Ascending aorta (tissue), 2 donors: ENCODE data around the gene FAM83C. TPM values are rescaled to one million over a fixed set of nuclear protein-coding genes. Genes with fewer than 3 reads are reported as not detected.
"Not testable (repeated sequence)": the region's sequence is repeated elsewhere in the genome, so short reads cannot be mapped to it uniquely, and the experiment has no call there.

ENCODE experiments used
- DNase-seq, 2 donors: peaks; one replicate each; pipeline ENCODE4 v3.0.0-alpha.2; 2019; ENCODE audit warnings: low spot score in 2 of 2
- H3K27ac ChIP-seq, 2 donors: fragments of 200-600 bp; sonication (generic); one replicate each; pipeline ENCODE4 v1.5.1; 2016 to 2017; ENCODE audit warnings: mild to moderate bottlenecking in 1 of 2
- H3K27me3 ChIP-seq: fragments of 200-600 bp; sonication (generic); one replicate; pipeline ENCODE4 v1.5.1; 2017
- H3K36me3 ChIP-seq, 2 donors: fragments of 200-600 bp; sonication (generic); one replicate each; pipeline ENCODE4 v1.5.1; 2016
- H3K4me1 ChIP-seq, 2 donors: fragments of 200-600 bp; sonication (generic); one replicate each; pipeline ENCODE4 v1.5.1; 2016 to 2017; ENCODE audit warnings: mild to moderate bottlenecking in 1 of 2
- H3K4me3 ChIP-seq, 2 donors: fragments of 200-600 bp; sonication (generic); one replicate each; pipeline ENCODE4 v1.5.1; 2016 to 2017; ENCODE audit warnings: mild to moderate bottlenecking in 1 of 2
- H3K9me3 ChIP-seq, 2 donors: fragments of 200-600 bp; sonication (generic); one replicate each; pipeline ENCODE4 v1.5.1; 2016
- CTCF ChIP-seq, 3 experiments: fragments of 200-600 bp in 2 of 3; fragments of 450-650 bp in 1 of 3; sonication (generic) in 2 of 3; IDR thresholded peaks; one replicate each; pipeline ENCODE4 v1.5.1; 2016 to 2019; ENCODE audit warnings: antibody characterized with exemption in 3 of 3, mild to moderate bottlenecking in 1 of 3, moderate library complexity in 1 of 3
- intact Hi-C: fragments of 100-400 bp; cut with DNase I; formaldehyde crosslinking; loops from one replicate; pipeline ENCODE4 v1.15.1; 2023
- total RNA-seq: library from RNA; depleted of rRNA; stranded (reverse); fragments of >200 nt; gene quantifications from one replicate; pipeline ENCODE4 v1.1.0, GENCODE V29; 2016

FAM83C gene
- total RNA-seq, 1 donor from 2014 or later: not detected

DNA sequence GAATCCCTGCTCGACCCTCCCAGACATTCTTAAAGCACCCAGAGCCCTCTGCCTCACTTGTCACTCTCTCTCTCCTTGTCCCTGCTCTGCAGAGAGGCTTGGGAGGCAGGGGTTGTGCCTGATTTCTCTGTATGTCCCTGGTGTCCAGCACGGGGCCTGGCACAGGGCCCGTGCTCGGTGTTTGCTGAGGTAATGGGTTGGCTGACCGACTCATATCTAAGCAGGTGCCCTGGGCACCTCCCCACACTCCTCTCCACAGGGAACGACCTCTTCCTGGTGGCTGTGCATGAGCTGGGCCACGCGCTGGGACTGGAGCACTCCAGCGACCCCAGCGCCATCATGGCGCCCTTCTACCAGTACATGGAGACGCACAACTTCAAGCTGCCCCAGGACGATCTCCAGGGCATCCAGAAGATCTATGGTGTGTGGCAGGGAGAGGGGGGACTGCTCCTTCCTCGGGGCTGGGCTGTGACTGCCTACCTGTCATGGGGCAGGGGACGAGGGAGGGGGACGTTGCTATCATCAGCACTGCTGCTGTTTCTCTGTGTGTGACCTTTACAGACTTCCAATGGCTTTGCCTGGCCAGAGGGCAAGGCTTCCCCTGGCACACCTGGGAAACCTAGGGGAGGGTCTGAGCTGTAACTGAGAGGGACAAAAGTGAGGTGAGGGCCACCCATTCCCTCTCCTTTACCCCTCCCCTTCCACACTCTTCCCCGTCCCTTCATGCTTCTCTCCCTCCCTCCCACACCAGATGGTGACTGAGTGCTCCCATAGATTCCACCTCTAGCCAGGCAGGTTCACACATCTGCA lies 28.5 kb downstream of the FAM83C start:
- Histone ChIP-seq H3K27me3 (no peaks in the 10 kb centered on the region), H3K4me1 (peaks cover 6 to 21% of the 10 kb centered on the region in 2 donors), H3K27ac (peak overlapping the region; percentile 80 to 84), H3K4me3 (peak overlapping the region in 1 of 2 donors; percentile 4), H3K36me3 (peaks cover 12 to 15% of the 10 kb centered on the region in 2 donors), H3K9me3 (no peaks in the 10 kb centered on the region)
- DNase-seq: no peak
- intact Hi-C loops: no loop called here
- no peak for TF ChIP-seq CTCF (IDR thresholded peaks at IDR 0.05)

- H3K9me3 ChIP-seq, H3K27me3 ChIP-seq, intact Hi-C loops, H3K36me3 ChIP-seq: not testable (repeated sequence)
- H3K27ac ChIP-seq: peak overlapping the region; percentile 80 to 84
- DNase-seq: peak in 1 of 2 donors; percentile 81
- H3K4me1 ChIP-seq: peaks cover 6 to 21% of the 10 kb centered on the region in 2 donors
- peak overlapping the region in 1 of 2 donors; percentile 4 for H3K4me3 ChIP-seq
Measured at GRCh38 chr20:35262731-35263531, 29.3 kb downstream of the FAM83C start.

DNA sequence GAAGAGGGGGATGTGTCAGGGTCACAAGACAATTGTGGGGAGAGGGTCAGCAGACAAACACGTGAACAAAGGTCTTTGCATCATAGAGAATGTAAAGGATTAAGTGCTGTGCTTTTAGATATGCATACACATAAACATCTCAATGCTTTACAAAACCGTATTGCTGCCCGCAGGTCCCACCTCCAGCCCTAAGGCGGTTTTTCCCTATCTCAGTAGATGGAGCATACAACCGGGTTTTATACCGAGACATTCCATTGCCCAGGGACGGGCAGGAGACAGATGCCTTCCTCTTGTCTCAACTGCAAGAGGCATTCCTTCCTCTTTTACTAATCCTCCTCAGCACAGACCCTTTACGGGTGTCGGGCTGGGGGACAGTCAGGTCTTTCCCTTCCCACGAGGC lies 29.9 kb downstream of the FAM83C start:
- H3K27me3 ChIP-seq, H3K4me3 ChIP-seq, H3K9me3 ChIP-seq, H3K36me3 ChIP-seq, DNase-seq, intact Hi-C loops: not testable (repeated sequence)
- Histone ChIP-seq H3K27ac (peak overlapping the region; percentile 77 to 80), H3K4me1 (peaks cover 6 to 25% of the 10 kb centered on the region in 2 donors)

- Histone ChIP-seq H3K27me3 (no peaks in the 10 kb centered on the region), H3K27ac (peak overlapping the region; percentile 77 to 80), H3K4me1 (peaks cover 6 to 25% of the 10 kb centered on the region in 2 donors), H3K36me3 (no peaks in the 10 kb centered on the region), H3K4me3 (no peak overlapping the region), H3K9me3 (no peaks in the 10 kb centered on the region)
- TF ChIP-seq CTCF (IDR thresholded peaks at IDR 0.05): no peak
- no peak for DNase-seq
- intact Hi-C loops: no loop called here
Measured at GRCh38 chr20:35260426-35260825, 31.8 kb downstream of the FAM83C start.

- no peak overlapping the region for H3K4me3 ChIP-seq
- no peak overlapping the region for H3K27ac ChIP-seq
- H3K4me1 ChIP-seq: peaks cover 0 to 13% of the 10 kb centered on the region in 2 donors
- H3K27me3 ChIP-seq: no peaks in the 10 kb centered on the region
- DNase-seq: no peak
- H3K36me3 ChIP-seq: peaks cover 0 to 6% of the 10 kb centered on the region in 2 donors
- TF ChIP-seq CTCF (IDR thresholded peaks at IDR 0.05): no peak
- intact Hi-C loops: no loop called here
- H3K9me3 ChIP-seq: no peaks in the 10 kb centered on the region
Measured at GRCh38 chr20:35257175-35257909, 34.9 kb downstream of the FAM83C start.

GRCh38 chr20:35254448-35254999 lies 37.7 kb downstream of the FAM83C start:
- Histone ChIP-seq H3K27ac (no peak overlapping the region), H3K36me3 (peaks cover 0 to 10% of the 10 kb centered on the region in 2 donors), H3K4me3 (no peak overlapping the region), H3K4me1 (peaks cover 0 to 4% of the 10 kb centered on the region in 2 donors), H3K9me3 (no peaks in the 10 kb centered on the region), H3K27me3 (no peaks in the 10 kb centered on the region)
- no peak for DNase-seq
- intact Hi-C loops: no loop called here
- no peak for TF ChIP-seq CTCF (IDR thresholded peaks at IDR 0.05)
